GM20000 (cell line): ENCODE data around the gene CSAD.

Source experiments
- DNase-seq: peaks from one replicate; pipeline ENCODE4 v3.0.0; 2012; ENCODE audit warnings: low spot score
- TF ChIP-seq, protein P1 (sequence below): IDR thresholded peaks from 2 replicates; pipeline ENCODE4 v1.5.1; 2012; ENCODE audit warnings: mild to moderate bottlenecking, control low read depth; ENCODE audit errors: extremely low read depth, missing control alignments

The CSAD gene, protein sequence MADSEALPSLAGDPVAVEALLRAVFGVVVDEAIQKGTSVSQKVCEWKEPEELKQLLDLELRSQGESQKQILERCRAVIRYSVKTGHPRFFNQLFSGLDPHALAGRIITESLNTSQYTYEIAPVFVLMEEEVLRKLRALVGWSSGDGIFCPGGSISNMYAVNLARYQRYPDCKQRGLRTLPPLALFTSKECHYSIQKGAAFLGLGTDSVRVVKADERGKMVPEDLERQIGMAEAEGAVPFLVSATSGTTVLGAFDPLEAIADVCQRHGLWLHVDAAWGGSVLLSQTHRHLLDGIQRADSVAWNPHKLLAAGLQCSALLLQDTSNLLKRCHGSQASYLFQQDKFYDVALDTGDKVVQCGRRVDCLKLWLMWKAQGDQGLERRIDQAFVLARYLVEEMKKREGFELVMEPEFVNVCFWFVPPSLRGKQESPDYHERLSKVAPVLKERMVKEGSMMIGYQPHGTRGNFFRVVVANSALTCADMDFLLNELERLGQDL

DNA sequence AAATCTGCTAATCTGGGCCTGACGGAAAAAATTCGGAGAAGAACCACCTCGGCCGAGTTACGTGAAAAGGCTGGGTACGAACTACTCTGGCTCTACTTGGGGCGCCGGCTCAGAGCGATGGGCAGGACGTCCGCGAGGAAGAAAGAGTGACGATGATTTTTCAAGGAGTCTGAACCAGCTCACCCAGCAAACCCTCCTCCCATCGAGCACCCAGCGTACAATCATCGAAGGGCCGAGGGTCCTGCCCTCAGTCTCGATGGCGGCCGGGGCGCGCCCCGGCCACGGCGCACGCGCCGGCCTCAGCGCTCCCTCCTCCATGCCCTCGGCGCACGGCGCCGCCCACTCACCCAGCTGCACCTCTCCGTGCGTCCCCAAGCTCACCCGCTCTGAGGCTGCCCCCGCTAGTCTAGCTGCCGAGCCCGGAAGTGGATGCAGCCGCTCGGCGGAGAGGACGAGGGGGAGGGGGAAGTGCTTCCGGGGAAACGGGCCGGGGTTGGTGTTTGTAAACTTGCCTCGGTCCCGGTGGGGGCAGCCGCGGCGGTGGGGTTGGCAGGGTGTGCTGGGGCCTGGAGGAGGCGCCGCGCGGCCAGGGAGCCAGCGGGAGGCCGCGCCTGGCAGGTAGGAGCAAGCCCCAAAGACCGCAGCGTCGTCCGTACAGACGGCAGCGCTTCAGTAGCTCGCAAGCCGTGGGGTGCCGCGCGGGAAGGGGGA is at the start of gene CSAD, which contains the start of gene ZNF740:
Gene CSAD (minus strand): TSS at position 706 of the 711 bp plus-strand sequence. CDS start 7,455 bp downstream, outside the sequence.
Gene ZNF740 (plus strand): TSS at position 503 of the 711 bp plus-strand sequence. CDS start 1,262 bp downstream, outside the sequence.
- TF ChIP-seq, protein P1, sequence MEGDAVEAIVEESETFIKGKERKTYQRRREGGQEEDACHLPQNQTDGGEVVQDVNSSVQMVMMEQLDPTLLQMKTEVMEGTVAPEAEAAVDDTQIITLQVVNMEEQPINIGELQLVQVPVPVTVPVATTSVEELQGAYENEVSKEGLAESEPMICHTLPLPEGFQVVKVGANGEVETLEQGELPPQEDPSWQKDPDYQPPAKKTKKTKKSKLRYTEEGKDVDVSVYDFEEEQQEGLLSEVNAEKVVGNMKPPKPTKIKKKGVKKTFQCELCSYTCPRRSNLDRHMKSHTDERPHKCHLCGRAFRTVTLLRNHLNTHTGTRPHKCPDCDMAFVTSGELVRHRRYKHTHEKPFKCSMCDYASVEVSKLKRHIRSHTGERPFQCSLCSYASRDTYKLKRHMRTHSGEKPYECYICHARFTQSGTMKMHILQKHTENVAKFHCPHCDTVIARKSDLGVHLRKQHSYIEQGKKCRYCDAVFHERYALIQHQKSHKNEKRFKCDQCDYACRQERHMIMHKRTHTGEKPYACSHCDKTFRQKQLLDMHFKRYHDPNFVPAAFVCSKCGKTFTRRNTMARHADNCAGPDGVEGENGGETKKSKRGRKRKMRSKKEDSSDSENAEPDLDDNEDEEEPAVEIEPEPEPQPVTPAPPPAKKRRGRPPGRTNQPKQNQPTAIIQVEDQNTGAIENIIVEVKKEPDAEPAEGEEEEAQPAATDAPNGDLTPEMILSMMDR: no peak
- peak; percentile 99 for DNase-seq

DNA sequence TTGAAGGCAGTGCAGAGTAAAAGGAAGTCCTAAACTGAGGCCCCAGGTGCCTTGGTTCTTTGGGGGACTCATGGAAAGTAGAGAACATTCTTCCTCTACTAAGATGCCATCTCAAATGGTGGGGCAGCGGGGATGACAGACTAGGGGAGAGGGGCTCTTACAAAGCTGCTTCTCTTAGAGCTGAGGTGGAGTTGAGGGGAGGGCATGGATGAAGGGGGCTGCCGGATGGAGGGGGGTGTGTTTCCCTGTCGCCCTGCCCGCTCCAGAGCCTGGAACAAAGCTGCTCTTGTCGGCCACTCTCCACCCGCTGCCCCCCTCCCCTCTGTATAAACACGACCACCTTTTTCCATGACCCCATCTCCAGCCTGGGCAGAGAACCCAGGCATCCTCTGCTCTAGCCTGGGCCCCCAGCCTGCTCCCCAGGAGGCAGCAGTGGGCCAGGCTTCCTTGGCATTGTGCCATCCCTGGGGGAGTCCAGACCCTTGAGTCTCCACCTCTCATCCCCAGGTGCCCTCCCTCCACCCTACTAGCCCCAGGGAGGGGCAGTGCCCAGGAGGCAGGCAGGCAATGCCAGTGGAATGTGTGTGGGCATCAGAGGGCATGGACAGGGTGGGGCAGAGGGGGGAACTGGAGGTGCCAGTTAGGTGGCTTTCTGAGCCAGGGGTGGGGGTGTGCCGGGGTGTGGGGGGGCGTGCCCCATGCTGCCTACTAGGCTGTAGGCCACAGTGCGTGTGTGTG is 49.6 kb upstream of the CSAD start:
- TF ChIP-seq, protein P1: no peak
- no peak for DNase-seq

DNA sequence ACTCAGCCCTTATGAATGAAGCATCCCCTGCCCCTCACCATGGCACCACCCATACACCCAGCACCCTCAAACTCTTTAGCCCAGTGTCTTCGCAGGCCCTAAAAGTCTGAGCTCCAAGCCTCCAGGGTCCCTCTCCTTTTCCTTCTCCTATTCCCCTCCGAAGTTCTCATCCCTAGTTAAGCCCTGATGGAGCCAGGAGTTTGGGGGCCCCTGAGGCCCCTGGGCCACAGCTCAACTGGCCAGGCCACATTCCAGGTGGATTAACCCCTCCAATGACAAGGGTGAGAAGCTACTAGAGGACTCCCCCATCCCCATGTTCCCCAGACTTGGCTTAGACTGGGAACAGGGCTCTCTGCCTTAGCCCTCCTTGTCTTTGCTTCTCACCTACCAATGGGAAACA is 48.7 kb upstream of the CSAD start:
- TF ChIP-seq, protein P1: no peak
- DNase-seq: no peak

DNA sequence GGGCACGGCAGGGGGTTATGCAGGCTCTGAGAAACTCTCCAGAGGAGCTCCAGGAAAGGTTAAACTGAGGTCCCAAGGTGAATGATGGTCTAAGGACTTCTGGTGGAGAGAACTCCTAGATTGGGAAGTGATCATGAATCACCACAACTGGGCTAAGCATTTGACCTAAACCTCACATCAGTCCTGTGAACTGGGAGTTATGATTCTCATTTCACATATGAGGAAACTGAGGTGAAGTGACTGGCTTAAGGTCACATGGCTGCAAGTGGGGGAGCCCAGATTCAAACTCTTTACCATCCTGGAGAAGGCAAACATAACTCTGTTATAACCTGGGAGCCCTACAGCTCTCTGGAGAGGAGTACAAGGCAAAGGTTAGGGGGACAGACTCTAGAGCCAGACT is 47.1 kb upstream of the CSAD start:
- TF ChIP-seq, protein P1: no peak

DNA sequence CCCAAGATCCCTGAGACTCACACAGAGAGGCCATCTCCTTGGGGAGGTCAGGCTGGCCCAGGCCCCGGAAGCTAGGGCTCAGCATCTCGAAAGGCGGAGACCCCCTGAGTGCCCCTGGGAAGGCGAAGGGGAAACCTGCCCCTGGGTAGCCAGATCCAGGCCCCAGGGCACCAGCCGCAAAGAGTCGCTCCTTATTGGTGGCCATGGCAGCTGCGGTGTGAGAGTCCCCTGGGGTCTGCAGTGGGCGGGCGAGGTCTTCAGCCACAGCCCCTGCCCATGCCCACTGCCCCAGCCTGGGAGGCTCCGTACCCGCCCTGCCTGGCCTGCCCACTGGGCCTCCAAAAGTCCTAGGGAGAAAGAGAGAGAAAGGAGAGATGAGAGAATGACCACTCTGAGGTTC is 46.6 kb upstream of the CSAD start:
- no peak for DNase-seq
- TF ChIP-seq, protein P1: no peak

More for the DNA sequence above, 47.1 kb upstream of the CSAD start:
- no peak for DNase-seq

DNA sequence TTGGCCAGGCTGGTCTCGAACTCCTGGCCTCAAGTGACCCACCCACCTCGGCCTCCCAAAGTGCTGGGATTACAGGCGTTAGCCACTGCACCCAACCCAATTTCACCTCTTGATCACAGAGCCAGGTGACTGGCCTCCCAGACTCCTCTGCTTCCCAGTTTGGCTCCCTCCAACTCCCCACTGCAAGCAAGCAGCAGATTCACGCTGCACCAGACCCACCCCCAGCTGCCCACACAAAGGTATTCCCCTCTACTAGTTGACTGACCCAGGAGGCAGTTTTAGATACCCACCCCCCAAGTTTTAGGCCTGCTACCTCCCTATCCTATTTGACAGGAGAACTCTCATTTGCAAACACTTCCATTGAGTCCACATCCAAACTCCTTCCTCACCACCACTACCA is 46.1 kb upstream of the CSAD start:
- TF ChIP-seq, protein P1: no peak
- no peak for DNase-seq
